GM20000 (cell line): Measurements from ENCODE around the gene UTP4.
A peak's percentile ranks its signal among the peaks of the same experiment; 100 is the strongest.

Experiments
- DNase-seq: peaks from one replicate; pipeline ENCODE4 v3.0.0; 2012; ENCODE audit warnings: low spot score
- TF ChIP-seq, protein P1 (sequence below): IDR thresholded peaks from 2 replicates; pipeline ENCODE4 v1.5.1; 2012; ENCODE audit warnings: mild to moderate bottlenecking, control low read depth; ENCODE audit errors: extremely low read depth, missing control alignments

Gene UTP4

GRCh38 chr16:69182730-69183416 is 50.4 kb downstream of the UTP4 start:
- TF ChIP-seq, protein P1, sequence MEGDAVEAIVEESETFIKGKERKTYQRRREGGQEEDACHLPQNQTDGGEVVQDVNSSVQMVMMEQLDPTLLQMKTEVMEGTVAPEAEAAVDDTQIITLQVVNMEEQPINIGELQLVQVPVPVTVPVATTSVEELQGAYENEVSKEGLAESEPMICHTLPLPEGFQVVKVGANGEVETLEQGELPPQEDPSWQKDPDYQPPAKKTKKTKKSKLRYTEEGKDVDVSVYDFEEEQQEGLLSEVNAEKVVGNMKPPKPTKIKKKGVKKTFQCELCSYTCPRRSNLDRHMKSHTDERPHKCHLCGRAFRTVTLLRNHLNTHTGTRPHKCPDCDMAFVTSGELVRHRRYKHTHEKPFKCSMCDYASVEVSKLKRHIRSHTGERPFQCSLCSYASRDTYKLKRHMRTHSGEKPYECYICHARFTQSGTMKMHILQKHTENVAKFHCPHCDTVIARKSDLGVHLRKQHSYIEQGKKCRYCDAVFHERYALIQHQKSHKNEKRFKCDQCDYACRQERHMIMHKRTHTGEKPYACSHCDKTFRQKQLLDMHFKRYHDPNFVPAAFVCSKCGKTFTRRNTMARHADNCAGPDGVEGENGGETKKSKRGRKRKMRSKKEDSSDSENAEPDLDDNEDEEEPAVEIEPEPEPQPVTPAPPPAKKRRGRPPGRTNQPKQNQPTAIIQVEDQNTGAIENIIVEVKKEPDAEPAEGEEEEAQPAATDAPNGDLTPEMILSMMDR = no peak
- DNase-seq = no peak

DNA sequence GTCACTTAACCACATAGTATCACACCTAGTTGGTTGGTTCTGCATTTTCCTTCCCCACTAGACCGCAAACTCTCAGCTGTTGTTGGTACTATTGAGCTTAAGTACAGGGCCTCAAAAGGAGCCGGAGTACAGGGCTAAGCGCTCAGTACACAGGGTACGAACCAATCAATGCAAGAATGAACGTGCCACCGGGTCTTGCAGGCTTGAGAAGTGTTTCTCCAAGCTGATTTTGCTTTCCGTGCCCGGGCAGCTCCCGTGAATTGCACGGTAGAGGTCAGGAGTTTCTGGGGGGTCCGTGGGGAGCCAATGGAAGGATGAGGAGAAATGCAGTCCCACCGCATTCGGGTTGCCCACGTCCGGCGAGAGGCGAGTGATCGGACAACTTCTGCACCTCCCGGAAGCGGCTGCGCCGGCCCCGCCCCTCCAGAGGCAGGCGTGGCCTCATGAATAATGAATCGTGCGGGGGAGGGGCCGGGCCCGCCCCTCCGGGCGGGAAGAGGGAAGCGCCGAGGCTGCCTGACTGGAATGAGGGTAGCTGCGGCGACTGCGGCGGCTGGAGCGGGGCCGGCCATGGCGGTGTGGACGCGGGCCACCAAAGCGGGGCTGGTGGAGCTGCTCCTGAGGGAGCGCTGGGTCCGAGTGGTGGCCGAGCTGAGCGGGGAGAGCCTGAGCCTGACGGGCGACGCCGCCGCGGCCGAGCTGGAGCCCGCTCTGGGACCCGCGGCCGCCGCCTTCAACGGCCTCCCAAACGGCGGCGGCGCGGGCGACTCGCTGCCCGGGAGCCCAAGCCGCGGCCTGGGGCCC is 54.4 kb downstream of the UTP4 start, which contains the start of gene SNTB2:
TSS of gene SNTB2 (plus strand) at position 523 of the 804 bp plus-strand sequence. CDS start at position 526, 3 bp downstream.
- TF ChIP-seq, protein P1 = no peak
- peak; percentile 93 for DNase-seq

DNA sequence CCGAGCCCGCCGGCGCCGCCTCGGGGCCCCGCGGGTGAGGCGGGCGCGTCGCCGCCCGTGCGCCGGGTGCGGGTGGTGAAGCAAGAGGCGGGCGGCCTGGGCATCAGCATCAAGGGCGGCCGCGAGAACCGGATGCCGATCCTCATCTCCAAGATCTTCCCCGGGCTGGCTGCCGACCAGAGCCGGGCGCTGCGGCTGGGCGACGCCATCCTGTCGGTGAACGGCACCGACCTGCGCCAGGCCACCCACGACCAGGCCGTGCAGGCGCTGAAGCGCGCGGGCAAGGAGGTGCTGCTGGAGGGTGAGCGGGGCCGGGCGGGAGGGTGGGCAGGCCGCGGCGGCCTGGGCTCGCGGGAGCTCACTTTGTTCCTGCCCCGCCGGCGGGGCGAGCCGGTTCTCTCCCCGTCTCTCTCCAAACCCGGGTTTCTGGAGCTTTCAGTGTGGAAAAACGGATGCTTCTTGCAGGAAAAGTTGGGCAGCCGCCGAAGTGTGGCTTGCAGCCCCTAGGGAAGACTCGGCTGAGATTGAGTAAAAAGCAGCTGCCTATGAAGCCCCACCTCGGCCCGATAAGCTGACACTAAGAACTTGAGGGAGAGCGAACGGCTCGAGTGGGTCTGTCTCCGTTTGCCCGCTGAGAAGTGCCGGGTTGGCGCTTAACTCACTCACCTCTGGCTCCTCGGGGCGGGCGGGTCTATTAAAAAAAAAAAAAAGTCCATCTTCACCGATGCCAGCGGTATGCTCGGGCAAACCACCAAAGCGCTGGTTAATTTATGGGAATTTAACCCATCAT is 55.2 kb downstream of the UTP4 start:
- TF ChIP-seq, protein P1 = no peak

GRCh38 chr16:69188236-69188549 is 55.7 kb downstream of the UTP4 start:
- TF ChIP-seq, protein P1 = no peak
- DNase-seq = no peak

More for the DNA sequence above, 55.2 kb downstream of the UTP4 start:
- DNase-seq = peak; percentile 54

- DNase-seq = no peak
- TF ChIP-seq, protein P1 = no peak
Measured at GRCh38 chr16:69188716-69189115, 56.3 kb downstream of the UTP4 start.

- no peak for DNase-seq
Measured at GRCh38 chr16:69190046-69190588, 57.7 kb downstream of the UTP4 start.

More at GRCh38 chr16:69190046-69190588, 57.7 kb downstream of the UTP4 start:
- TF ChIP-seq, protein P1 = no peak
